GM12872 (cell line): ENCODE measurements around the gene COBL.

Source experiments
- TF ChIP-seq, protein P1 (sequence below): IDR thresholded peaks from 3 replicates; pipeline ENCODE4 v1.5.1; 2011; ENCODE audit warnings: low read depth, mild to moderate bottlenecking, low read length, moderate library complexity; ENCODE audit not compliant: insufficient read depth

Gene COBL

DNA sequence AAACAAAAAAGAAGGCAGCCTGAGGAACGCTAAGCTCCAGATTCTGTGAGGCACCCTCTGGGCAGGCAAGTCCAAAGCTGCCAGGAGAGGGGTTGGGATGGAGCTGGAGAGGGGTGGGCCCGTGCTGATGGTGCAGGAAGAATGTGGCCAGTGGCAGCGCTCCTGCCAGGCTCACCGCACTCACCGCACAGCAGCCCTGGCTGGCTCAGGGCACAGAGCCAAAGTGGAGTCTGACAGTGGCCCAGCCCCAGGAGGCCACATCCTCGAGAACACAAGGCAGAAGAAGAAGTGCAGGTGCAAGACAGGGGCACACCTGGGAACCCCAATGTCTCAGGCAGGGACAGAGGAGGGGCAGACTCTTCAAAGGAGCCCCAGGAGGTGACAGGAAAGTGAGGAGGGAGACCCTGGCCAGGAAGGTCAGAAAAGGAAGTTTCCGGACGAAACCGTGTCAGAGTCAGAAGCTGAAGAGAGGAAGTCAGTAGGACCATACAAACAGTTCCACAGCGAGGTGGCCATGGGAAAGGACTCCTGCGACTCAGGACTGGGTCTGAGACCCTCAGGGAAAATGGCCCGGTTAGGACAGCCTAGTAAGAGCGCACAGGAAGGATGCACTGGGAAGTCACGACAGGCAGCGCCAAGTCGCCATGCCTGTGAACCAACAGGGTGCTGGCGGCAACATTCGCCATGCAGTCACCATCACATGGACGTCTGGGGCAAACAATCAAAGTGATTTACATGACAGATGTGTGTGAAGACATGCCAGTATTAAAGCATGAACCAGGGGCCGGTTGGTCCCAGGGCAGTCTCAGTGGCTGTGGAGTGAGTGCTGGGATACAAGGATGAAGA is 54.4 kb downstream of the COBL start:
- TF ChIP-seq, protein P1, sequence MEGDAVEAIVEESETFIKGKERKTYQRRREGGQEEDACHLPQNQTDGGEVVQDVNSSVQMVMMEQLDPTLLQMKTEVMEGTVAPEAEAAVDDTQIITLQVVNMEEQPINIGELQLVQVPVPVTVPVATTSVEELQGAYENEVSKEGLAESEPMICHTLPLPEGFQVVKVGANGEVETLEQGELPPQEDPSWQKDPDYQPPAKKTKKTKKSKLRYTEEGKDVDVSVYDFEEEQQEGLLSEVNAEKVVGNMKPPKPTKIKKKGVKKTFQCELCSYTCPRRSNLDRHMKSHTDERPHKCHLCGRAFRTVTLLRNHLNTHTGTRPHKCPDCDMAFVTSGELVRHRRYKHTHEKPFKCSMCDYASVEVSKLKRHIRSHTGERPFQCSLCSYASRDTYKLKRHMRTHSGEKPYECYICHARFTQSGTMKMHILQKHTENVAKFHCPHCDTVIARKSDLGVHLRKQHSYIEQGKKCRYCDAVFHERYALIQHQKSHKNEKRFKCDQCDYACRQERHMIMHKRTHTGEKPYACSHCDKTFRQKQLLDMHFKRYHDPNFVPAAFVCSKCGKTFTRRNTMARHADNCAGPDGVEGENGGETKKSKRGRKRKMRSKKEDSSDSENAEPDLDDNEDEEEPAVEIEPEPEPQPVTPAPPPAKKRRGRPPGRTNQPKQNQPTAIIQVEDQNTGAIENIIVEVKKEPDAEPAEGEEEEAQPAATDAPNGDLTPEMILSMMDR = no peak

DNA sequence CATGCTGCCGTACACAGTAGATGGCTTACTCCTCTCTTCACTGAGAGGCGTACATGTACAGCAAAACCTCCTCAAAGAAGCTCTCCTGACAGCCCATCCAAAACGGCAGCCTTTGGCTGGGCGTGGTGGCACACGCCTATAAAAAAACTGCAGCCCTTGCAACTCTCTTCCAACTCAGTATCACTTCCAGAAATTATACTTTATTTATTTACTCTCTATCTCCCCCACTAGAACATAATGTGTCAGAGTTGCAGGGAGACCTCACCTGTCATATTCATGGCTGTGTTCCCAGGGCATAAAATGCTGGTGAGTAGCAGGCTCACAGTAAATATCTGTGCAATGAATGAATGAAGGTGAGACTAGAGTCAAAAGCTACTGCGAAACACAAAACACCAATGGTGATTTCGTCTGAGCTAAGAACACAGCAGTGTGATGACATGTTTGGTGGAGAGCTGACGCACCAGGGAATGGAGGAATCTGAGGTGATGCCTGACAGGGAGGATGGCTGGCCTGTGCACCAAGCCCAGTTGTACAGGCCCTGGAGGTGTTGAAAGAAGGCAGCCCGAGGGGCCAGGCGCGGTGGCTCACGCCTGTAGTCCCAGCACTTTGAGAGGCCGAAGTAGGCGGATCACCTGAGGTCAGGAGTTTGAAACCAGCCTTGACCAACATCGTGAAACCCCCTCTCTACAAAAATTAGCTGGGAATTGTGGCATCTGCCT is 55.3 kb downstream of the COBL start:
- TF ChIP-seq, protein P1 = no peak

DNA sequence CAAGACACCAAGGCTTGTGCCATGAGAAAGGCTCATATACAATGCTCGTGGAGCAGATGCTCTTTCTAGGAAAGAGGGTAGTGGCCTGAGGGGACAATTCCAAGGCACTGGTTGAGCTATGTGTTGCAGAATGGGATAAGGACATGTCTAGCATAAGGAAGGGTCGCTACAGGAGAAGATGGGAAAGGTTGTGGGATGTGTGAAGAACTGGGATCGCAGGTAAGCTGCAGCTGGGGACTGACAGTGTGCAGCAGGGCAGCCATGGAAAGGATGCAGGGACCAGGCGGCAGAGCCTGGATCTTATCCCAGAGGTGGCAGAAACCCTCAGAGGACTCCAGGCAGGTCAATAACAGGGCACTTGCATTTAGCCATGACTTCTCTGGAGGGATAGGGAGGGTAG is 56.1 kb downstream of the COBL start:
- TF ChIP-seq, protein P1 = no peak

DNA sequence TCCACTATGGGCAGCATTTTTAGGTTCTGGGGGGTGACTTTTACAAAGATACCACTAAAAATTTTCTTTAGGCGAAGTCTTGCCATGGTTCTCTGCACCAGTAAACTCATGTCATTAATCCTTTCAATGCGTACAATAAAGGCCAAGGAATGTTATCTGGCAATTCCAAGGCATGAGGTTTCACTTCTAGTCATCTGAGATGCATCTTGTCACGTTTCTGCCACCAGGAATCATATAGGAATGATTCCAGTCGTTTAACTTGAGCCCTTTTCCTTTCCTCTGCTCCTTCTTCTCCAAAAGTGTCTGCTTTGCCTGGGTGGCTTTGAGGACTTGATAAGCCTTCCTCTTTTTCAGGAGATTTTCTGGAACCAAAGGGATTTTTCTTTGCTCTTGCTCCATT is 56.8 kb downstream of the COBL start:
- TF ChIP-seq, protein P1 = no peak

DNA sequence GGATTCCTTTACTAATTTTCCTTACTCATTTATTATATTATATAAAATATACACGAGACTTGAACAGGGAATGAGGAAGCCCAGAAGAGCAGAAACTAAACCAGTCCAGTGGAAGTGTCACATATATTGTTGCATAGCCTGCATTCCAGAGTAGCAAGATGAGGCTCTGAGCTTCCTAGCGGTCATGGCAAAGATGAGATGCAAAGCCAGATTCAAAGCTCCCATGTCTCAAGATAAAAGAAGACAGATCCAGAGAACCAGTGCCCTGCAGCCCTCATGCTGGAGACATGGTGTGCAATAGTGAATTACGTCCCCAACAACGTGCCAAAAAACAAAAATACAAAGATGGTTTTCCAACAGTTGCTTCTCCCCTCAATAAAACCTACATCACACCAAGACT is 59.7 kb downstream of the COBL start:
- TF ChIP-seq, protein P1 = no peak

DNA sequence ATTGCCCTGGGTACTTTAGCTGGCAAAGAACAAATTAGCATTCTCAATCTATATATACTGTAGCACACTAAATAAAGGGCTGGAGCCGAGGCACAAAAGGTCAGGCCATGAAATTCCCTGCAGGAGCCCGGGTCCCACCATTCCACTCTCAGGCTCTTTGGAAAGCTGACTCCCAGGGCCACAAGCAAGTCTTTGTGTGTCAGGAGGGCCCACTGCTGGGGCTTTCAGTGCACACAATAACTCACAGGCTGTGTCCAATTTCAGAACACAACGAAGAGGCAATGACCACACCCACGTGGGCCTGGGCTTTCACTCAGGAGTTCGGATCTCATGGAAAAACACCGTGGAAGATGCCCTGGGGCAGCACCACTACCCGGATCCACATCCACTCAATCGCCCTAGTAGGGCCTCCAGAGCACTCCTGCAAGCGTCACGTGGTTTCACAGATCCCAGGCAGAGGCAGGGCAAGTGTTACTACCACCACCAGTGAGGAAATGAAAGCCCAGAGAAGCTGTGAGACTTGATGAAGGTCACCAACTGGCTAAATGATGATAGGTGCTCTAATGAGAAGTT is 60.3 kb downstream of the COBL start:
- TF ChIP-seq, protein P1 = no peak

DNA sequence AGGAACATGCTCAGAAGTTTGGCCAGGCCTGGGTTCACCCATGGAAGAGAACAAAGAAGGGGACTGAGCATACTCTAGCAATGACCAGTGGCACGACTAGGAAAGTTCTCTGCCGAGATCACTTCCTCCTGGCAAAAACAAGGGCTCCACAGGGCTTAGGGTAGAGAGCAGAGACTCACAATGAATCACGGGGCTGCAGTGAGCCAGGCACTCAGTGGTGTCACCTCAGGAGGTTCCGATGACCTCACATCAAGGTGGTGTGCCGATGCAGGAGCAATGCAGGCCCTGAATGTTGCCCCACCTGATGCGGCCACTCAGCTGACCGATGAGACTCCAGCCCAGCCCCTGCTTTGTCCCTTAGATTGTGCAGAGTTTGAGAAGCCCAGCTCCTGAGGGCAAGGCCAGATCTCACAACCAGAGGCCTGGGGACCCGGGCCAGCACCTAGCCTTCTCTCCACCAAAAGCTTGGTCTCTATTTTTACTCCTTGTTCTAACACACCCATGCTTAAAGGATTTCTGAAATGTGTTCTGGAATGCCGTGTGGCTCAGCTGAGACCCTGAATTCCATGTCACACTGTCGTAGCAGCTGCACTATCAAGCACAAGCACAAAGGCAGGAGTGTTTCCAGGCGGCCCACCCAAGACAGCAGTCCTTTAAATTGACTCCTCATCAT is 60.9 kb downstream of the COBL start:
- TF ChIP-seq, protein P1 = no peak
